Panc1 (cell line): ENCODE data around the gene MC1R. TPM values are rescaled to one million over a fixed set of nuclear protein-coding genes. Genes with fewer than 3 reads are reported as not detected.

Source experiments
- ATAC-seq: fragments of 200-7000 bp; cut with Tn5 transposase; 2 replicates; pipeline ENCODE4 v1.9.1; 2020; ENCODE audit warnings: mild to moderate bottlenecking, moderate library complexity
- BruUV-seq: library from RNA; stranded (reverse); fragments of 400-500 nt; replicated peaks from 2 replicates; lab custom pipeline; 2021; lab: Mats Ljungman, UMichigan
- CTCF ChIA-PET: fragments of 300-600 bp; sonication (Branson Sonifier 250); formaldehyde crosslinking; loops from one replicate; lab custom pipeline; 2022; ENCODE audit warnings: antibody characterized with exemption; lab: Charles Lee
- POLR2A ChIA-PET: fragments of 300-600 bp; sonication (Branson Sonifier 250); formaldehyde crosslinking; loops from one replicate; lab custom pipeline; 2022; ENCODE audit warnings: antibody characterized with exemption; lab: Charles Lee
- DNase-seq: peaks from one replicate; pipeline ENCODE4 v3.0.0-alpha.2; 2010; ENCODE audit warnings: low read depth, low spot score
- H3K27ac ChIP-seq: 2 replicates; pipeline ENCODE4 v1.5.1; 2011; ENCODE audit warnings: mild to moderate bottlenecking, low read length, inconsistent platforms
- H3K27me3 ChIP-seq: fragments of 200-500 bp; sonication (Bioruptor generic); 2 replicates; pipeline ENCODE4 v1.6.0; 2014; ENCODE audit warnings: low read length, inconsistent platforms; ENCODE audit not compliant: control insufficient read depth, insufficient read depth
- H3K36me3 ChIP-seq: fragments of 200-500 bp; sonication (Bioruptor generic); 2 replicates; pipeline ENCODE4 v1.5.1; 2014; ENCODE audit warnings: inconsistent platforms, mild to moderate bottlenecking, low read length, moderate library complexity; ENCODE audit not compliant: control insufficient read depth, insufficient read depth
- H3K4me1 ChIP-seq: 2 replicates; pipeline ENCODE4 v1.5.1; 2011; ENCODE audit warnings: inconsistent platforms, mild to moderate bottlenecking, low read length, moderate library complexity; ENCODE audit not compliant: control insufficient read depth, insufficient read depth
- H3K4me3 ChIP-seq, 2 experiments: 2 replicates each; pipeline ENCODE4 v1.5.1; 2011 to 2012; ENCODE audit warnings: low read depth in 2 of 2, low read length in 2 of 2, mild to moderate bottlenecking in 2 of 2, inconsistent platforms in 1 of 2, moderate library complexity in 1 of 2
- H3K9me3 ChIP-seq: fragments of 200-500 bp; sonication (Bioruptor generic); 2 replicates; pipeline ENCODE4 v1.5.1; 2014; ENCODE audit warnings: low read depth, mild to moderate bottlenecking, inconsistent platforms, low read length, moderate library complexity; ENCODE audit not compliant: control insufficient read depth, insufficient read depth
- POLR2AphosphoS5 ChIP-seq: IDR thresholded peaks from 2 replicates; pipeline ENCODE4 v1.6.1; 2012; ENCODE audit warnings: mild to moderate bottlenecking, low read depth, low read length, moderate library complexity
- SIN3A ChIP-seq: IDR thresholded peaks from 2 replicates; pipeline ENCODE4 v1.6.1; 2012; ENCODE audit warnings: low read depth, mild to moderate bottlenecking, low read length, moderate library complexity, borderline replicate concordance; ENCODE audit not compliant: insufficient read depth
- TCF7L2 ChIP-seq: IDR thresholded peaks from 2 replicates; pipeline ENCODE4 v1.6.1; 2011; ENCODE audit warnings: mild to moderate bottlenecking, low read depth, low read length, inconsistent platforms
- in situ Hi-C: cut with HindIII; loops from 2 replicates; pipeline ENCODE4 v1.10.0; 2016; ENCODE audit warnings: low sequenced_read_pairs, low pct_unique_long_range_greater_than_20kb
- intact Hi-C: fragments of 100-400 bp; cut with micrococcal nuclease; formaldehyde crosslinking; loops from one replicate; pipeline ENCODE4 v1.10.0; 2022; ENCODE audit not compliant: unreplicated experiment
- total RNA-seq: library from RNA; stranded (reverse); gene quantifications from one replicate; pipeline ENCODE4 v1.2.1, GENCODE V29; 2021; ENCODE audit not compliant: unreplicated experiment
- TF ChIP-seq, protein P1 (sequence below), 2 experiments: IDR thresholded peaks; 2 replicates each; pipeline ENCODE4 v1.6.1; 2011 to 2012; ENCODE audit warnings: low read depth in 2 of 2, control low read depth in 1 of 2, low read length in 1 of 2, mild to moderate bottlenecking in 1 of 2, moderate library complexity in 1 of 2; ENCODE audit not compliant: insufficient read depth in 1 of 2
- TF ChIP-seq, protein P2 (sequence below): fragments of 450-650 bp; IDR thresholded peaks from 2 replicates; pipeline ENCODE4 v1.5.1; 2017; ENCODE audit warnings: mild to moderate bottlenecking

MC1R gene
- total RNA-seq, 1 experiment from 2014 or later, result 8.7 TPM

DNA sequence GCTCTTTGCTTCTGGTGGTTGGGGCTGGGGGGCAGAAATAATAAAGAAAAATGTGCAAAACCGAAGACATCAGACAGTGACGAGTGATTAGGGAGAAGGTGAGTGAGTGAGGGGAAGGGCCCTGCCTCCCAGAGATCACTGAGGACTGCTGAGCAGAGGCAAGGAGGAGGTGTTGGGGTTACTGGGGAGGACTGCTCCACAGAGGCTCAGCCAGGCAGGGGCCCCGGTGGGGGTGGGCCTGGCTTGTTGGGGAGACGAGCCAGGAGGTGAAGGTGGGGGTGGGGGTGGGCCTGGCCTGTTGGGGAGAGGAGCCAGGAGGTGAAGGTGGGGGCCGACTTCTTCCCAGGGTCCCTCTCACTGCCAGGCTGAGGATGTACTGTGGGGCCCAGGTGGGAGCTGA is 27.9 kb downstream of the MC1R start:
- POLR2A ChIA-PET, result no interaction called here
- intact Hi-C loops, result no loop called here
- Histone ChIP-seq H3K4me3 (no peak overlapping the region), H3K27me3 (no peaks in the 10 kb centered on the region), H3K4me1 (0 out of 2 replicates have a peak, but pooled peaks cover 4% of the 10 kb centered on the region), H3K36me3 (no peaks in the 10 kb centered on the region), H3K27ac (no peak overlapping the region), H3K9me3 (no peaks in the 10 kb centered on the region)
- TF ChIP-seq, protein P1, sequence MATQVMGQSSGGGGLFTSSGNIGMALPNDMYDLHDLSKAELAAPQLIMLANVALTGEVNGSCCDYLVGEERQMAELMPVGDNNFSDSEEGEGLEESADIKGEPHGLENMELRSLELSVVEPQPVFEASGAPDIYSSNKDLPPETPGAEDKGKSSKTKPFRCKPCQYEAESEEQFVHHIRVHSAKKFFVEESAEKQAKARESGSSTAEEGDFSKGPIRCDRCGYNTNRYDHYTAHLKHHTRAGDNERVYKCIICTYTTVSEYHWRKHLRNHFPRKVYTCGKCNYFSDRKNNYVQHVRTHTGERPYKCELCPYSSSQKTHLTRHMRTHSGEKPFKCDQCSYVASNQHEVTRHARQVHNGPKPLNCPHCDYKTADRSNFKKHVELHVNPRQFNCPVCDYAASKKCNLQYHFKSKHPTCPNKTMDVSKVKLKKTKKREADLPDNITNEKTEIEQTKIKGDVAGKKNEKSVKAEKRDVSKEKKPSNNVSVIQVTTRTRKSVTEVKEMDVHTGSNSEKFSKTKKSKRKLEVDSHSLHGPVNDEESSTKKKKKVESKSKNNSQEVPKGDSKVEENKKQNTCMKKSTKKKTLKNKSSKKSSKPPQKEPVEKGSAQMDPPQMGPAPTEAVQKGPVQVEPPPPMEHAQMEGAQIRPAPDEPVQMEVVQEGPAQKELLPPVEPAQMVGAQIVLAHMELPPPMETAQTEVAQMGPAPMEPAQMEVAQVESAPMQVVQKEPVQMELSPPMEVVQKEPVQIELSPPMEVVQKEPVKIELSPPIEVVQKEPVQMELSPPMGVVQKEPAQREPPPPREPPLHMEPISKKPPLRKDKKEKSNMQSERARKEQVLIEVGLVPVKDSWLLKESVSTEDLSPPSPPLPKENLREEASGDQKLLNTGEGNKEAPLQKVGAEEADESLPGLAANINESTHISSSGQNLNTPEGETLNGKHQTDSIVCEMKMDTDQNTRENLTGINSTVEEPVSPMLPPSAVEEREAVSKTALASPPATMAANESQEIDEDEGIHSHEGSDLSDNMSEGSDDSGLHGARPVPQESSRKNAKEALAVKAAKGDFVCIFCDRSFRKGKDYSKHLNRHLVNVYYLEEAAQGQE (IDR thresholded peaks at IDR 0.05; ENCODE audit: insufficient read depth in 1 of 2, low read depth in 2 of 2, low read length in 1 of 2), result no peak
- TF ChIP-seq, protein P2, sequence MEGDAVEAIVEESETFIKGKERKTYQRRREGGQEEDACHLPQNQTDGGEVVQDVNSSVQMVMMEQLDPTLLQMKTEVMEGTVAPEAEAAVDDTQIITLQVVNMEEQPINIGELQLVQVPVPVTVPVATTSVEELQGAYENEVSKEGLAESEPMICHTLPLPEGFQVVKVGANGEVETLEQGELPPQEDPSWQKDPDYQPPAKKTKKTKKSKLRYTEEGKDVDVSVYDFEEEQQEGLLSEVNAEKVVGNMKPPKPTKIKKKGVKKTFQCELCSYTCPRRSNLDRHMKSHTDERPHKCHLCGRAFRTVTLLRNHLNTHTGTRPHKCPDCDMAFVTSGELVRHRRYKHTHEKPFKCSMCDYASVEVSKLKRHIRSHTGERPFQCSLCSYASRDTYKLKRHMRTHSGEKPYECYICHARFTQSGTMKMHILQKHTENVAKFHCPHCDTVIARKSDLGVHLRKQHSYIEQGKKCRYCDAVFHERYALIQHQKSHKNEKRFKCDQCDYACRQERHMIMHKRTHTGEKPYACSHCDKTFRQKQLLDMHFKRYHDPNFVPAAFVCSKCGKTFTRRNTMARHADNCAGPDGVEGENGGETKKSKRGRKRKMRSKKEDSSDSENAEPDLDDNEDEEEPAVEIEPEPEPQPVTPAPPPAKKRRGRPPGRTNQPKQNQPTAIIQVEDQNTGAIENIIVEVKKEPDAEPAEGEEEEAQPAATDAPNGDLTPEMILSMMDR, result no peak
- no peak for TF ChIP-seq SIN3A
- no peak for TF ChIP-seq POLR2AphosphoS5
- TF ChIP-seq TCF7L2, result no peak
- ATAC-seq (no peak), DNase-seq (no peak)
- CTCF ChIA-PET, result no interaction called here
- in situ Hi-C loops, result no loop called here
- no TSS peak for BruUV-seq

DNA sequence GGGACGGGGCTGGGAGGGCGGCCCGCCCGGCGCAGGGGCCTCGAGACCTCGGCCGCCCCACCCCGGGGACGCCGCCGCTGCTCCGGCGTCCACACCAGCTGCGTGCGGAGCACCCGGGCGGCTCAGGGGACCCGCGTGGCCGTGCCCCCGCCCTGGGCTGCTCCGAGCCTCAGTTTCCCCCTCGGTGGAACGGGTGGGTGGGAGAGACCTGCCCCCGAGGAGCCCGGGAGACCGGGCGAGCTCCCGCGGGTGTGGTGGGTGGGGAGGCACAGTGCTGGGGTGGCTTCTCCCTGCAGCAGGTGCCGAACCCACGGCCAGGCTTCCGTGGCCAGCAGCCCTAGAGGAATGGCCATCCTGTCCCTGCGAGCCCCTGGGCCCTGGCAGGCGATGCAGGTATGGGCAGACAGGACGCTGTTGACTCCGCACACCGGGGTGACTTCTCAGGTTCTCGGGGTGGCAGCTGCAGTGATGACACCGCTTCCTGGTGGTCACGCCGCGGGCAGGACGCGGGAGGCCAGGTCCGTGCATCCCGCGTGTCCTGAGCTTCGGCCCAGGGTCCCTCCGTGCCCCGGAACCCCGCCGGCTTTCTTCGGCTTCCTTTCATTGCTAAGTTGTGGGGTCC is 30.6 kb downstream of the MC1R start:
- ChIA-PET POLR2A (no interaction called here), CTCF (no interaction called here)
- H3K27ac ChIP-seq, result no peak overlapping the region
- DNase-seq, result no peak
- ATAC-seq, result no peak; the same call in 1 of the 2 replicates
- H3K27me3 ChIP-seq, result no peaks in the 10 kb centered on the region
- H3K9me3 ChIP-seq, result no peaks in the 10 kb centered on the region
- intact Hi-C loops (no loop called here), in situ Hi-C loops (no loop called here)
- H3K36me3 ChIP-seq, result no peaks in the 10 kb centered on the region
- H3K4me1 ChIP-seq, result 0 out of 2 replicates have a peak, but pooled peaks cover 4% of the 10 kb centered on the region
- no peak for TF ChIP-seq SIN3A
- peak overlapping the region; percentile 48 for H3K4me3 ChIP-seq
- no TSS peak for BruUV-seq

DNA sequence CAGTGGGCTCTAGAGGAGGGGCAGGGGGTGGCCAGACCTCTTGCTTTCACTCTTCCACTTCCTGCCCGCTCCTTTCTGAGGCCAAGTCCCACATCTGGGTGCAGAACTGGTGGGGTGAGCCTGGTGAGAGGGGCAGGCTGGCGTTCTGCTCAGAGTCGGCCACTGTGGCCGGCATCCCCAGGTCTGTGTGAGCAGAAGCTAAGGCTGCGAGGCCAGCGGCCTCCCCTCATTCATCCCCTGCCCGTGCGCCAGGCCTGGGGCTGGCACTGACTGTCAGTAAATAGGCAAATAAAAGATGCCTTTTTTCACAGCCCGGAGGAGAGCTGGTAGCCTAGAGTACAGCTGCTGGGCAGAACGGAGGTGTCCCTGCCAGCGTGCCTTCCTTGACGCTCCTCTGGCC is 31.1 kb downstream of the MC1R start:
- Histone ChIP-seq H3K4me3 (peak overlapping the region in 1 of 2 experiments; percentile 48; a peak in 3 of 4 replicates), H3K36me3 (no peaks in the 10 kb centered on the region), H3K9me3 (no peaks in the 10 kb centered on the region), H3K4me1 (0 out of 2 replicates have a peak, but pooled peaks cover 4% of the 10 kb centered on the region), H3K27ac (no peak overlapping the region), H3K27me3 (no peaks in the 10 kb centered on the region)
- CTCF ChIA-PET, result no interaction called here
- in situ Hi-C loops, result no loop called here
- ATAC-seq (no peak), DNase-seq (no peak)
- TF ChIP-seq TCF7L2, result no peak
- TF ChIP-seq, protein P2, result no peak
- TF ChIP-seq, protein P1 (IDR thresholded peaks at IDR 0.05; ENCODE audit: insufficient read depth in 1 of 2, low read depth in 2 of 2, low read length in 1 of 2), result no peak
- TF ChIP-seq POLR2AphosphoS5, result no peak
- no peak for TF ChIP-seq SIN3A
- intact Hi-C loops, result no loop called here
- BruUV-seq, result no TSS peak
- POLR2A ChIA-PET, result no interaction called here
